Measurements from ENCODE around the gene PCSK4. TPM values are rescaled to one million over a fixed set of nuclear protein-coding genes. Genes with fewer than 3 reads are reported as not detected.

PCSK4 gene
- total and polyA plus RNA-seq, 2 of the 13 experiments (the other 11 are each of a cell fraction or from before 2014, with no cell fraction given): 2.0 to 2.7 TPM

GRCh38 chr19:1478934-1479707 is 11.0 kb downstream of the PCSK4 start, which contains the start of gene C19orf25 (continued):
- TF ChIP-seq, protein P1, sequence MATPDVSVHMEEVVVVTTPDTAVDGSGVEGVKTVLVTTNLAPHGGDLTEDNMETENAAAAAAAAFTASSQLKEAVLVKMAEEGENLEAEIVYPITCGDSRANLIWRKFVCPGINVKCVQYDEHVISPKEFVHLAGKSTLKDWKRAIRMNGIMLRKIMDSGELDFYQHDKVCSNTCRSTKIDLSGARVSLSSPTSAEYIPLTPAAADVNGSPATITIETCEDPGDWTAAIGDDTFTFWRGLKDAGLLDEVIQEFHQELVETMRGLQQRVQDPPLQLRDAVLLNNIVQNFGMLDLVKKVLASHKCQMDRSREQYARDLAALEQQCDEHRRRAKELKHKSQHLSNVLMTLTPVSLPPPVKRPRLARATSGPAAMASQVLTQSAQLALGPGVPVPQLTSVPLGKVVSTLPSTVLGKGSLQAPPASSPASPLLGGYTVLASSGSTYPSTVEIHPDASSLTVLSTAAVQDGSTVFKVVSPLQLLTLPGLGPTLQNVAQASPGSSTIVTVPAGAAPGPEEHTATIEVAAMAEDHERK (CRISPR knock-in tag; IDR thresholded peaks at IDR 0.05; ENCODE audit: low read depth): no peak
- peak; percentile 74 for TF ChIP-seq PBX2 (CRISPR knock-in tag; IDR thresholded peaks at IDR 0.05)
- TF ChIP-seq MBD4 (IDR thresholded peaks at IDR 0.05; ENCODE audit: borderline replicate concordance, low read length): no peak
- TF ChIP-seq, protein P2, sequence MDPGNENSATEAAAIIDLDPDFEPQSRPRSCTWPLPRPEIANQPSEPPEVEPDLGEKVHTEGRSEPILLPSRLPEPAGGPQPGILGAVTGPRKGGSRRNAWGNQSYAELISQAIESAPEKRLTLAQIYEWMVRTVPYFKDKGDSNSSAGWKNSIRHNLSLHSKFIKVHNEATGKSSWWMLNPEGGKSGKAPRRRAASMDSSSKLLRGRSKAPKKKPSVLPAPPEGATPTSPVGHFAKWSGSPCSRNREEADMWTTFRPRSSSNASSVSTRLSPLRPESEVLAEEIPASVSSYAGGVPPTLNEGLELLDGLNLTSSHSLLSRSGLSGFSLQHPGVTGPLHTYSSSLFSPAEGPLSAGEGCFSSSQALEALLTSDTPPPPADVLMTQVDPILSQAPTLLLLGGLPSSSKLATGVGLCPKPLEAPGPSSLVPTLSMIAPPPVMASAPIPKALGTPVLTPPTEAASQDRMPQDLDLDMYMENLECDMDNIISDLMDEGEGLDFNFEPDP (CRISPR knock-in tag; conservative IDR thresholded peaks at IDR 0.05): no peak
- TF ChIP-seq REL (CRISPR knock-in tag; conservative IDR thresholded peaks at IDR 0.05): peak; percentile 55; the same call in 1 of the 2 replicates
- 0 out of 2 replicates have a peak, but pooled peaks have one; percentile 44 for TF ChIP-seq JUN (CRISPR knock-in tag; IDR thresholded peaks at IDR 0.05)
- TF ChIP-seq, protein P3, sequence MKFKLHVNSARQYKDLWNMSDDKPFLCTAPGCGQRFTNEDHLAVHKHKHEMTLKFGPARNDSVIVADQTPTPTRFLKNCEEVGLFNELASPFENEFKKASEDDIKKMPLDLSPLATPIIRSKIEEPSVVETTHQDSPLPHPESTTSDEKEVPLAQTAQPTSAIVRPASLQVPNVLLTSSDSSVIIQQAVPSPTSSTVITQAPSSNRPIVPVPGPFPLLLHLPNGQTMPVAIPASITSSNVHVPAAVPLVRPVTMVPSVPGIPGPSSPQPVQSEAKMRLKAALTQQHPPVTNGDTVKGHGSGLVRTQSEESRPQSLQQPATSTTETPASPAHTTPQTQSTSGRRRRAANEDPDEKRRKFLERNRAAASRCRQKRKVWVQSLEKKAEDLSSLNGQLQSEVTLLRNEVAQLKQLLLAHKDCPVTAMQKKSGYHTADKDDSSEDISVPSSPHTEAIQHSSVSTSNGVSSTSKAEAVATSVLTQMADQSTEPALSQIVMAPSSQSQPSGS (CRISPR knock-in tag; IDR thresholded peaks at IDR 0.05): peak; percentile 38; the same call in 1 of the 2 replicates
- TF ChIP-seq, protein P4, sequence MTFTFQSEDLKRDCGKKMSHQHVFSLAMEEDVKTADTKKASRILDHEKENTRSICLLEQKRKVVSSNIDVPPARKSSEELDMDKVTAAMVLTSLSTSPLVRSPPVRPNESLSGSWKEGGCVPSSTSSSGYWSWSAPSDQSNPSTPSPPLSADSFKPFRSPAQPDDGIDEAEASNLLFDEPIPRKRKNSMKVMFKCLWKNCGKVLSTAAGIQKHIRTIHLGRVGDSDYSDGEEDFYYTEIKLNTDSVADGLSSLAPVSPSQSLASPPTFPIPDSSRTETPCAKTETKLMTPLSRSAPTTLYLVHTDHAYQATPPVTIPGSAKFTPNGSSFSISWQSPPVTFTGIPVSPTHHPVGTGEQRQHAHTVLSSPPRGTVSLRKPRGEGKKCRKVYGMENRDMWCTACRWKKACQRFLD (CRISPR knock-in tag; IDR thresholded peaks at IDR 0.05; ENCODE audit: borderline replicate concordance): no peak
- no peak for TF ChIP-seq TIGD3 (CRISPR knock-in tag; IDR thresholded peaks at IDR 0.05; ENCODE audit: borderline replicate concordance)
- TF ChIP-seq, protein P5, sequence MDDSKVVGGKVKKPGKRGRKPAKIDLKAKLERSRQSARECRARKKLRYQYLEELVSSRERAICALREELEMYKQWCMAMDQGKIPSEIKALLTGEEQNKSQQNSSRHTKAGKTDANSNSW (CRISPR knock-in tag; IDR thresholded peaks at IDR 0.05; ENCODE audit: borderline replicate concordance): no peak
- TF ChIP-seq RFX5 (IDR thresholded peaks at IDR 0.05; ENCODE audit: low read depth, low read length): no peak
- TF ChIP-seq MAFK (conservative IDR thresholded peaks at IDR 0.05 in 1 of 2, IDR thresholded peaks at IDR 0.05 in 1 of 2; ENCODE audit: low read length in 2 of 2): no peak
- TF ChIP-seq ZNF674 (CRISPR knock-in tag; IDR thresholded peaks at IDR 0.05; ENCODE audit: low read depth): 0 out of 2 replicates have a peak, but pooled peaks have one; percentile 18
- no peak for TF ChIP-seq RFX3 (CRISPR knock-in tag; IDR thresholded peaks at IDR 0.05)
- no peak; the same call in 1 of the 2 replicates for TF ChIP-seq ETV6 (CRISPR knock-in tag; conservative IDR thresholded peaks at IDR 0.05)
- TF ChIP-seq, protein P6, sequence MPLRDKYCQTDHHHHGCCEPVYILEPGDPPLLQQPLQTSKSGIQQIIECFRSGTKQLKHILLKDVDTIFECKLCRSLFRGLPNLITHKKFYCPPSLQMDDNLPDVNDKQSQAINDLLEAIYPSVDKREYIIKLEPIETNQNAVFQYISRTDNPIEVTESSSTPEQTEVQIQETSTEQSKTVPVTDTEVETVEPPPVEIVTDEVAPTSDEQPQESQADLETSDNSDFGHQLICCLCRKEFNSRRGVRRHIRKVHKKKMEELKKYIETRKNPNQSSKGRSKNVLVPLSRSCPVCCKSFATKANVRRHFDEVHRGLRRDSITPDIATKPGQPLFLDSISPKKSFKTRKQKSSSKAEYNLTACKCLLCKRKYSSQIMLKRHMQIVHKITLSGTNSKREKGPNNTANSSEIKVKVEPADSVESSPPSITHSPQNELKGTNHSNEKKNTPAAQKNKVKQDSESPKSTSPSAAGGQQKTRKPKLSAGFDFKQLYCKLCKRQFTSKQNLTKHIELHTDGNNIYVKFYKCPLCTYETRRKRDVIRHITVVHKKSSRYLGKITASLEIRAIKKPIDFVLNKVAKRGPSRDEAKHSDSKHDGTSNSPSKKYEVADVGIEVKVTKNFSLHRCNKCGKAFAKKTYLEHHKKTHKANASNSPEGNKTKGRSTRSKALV (CRISPR knock-in tag; IDR thresholded peaks at IDR 0.05): no peak; the same call in 1 of the 2 replicates
- peak; percentile 74 for TF ChIP-seq ZNF781 (CRISPR knock-in tag; IDR thresholded peaks at IDR 0.05; ENCODE audit: borderline replicate concordance, not compliant biosample characterization)

Measured in HepG2 (cell line).